Breast epithelium (tissue), 4 donors: ENCODE data around the gene AZU1. TPM values are rescaled to one million over a fixed set of nuclear protein-coding genes. Genes with fewer than 3 reads are reported as not detected.

Experiments used
- DNase-seq, 2 donors: peaks; one replicate each; pipeline ENCODE4 v3.0.0-alpha.2; 2019; ENCODE audit warnings: low spot score in 2 of 2
- H3K27ac ChIP-seq, 2 donors: fragments of 200-600 bp; sonication (generic) in 1 of 2; one replicate each; pipeline ENCODE4 v1.5.1; 2016 to 2019; ENCODE audit warnings: mild to moderate bottlenecking in 1 of 2
- H3K27me3 ChIP-seq, 2 donors: fragments of 200-600 bp; sonication (generic) in 1 of 2; one replicate each; pipeline versions ENCODE4 v1.5.1 to v1.6.0; 2017 to 2019; ENCODE audit warnings: control low read depth in 1 of 2, mild to moderate bottlenecking in 1 of 2
- H3K36me3 ChIP-seq: fragments of 200-600 bp; one replicate; pipeline ENCODE4 v1.5.1; 2019
- H3K4me1 ChIP-seq, 2 donors: fragments of 200-600 bp; sonication (generic); one replicate each; pipeline ENCODE4 v1.5.1; 2016 to 2019; ENCODE audit warnings: control low read depth in 1 of 2
- H3K4me3 ChIP-seq, 3 donors: fragments of 200-600 bp; sonication (generic); 1 replicate in 2 of 3; 2 replicates in 1 of 3; pipeline ENCODE4 v1.5.1; 2016 to 2019; ENCODE audit warnings: mild to moderate bottlenecking in 3 of 3, moderate library complexity in 2 of 3
- H3K9me3 ChIP-seq, 2 donors: fragments of 200-600 bp; sonication (generic) in 1 of 2; one replicate each; pipeline ENCODE4 v1.5.1; 2016 to 2019; ENCODE audit warnings: control low read depth in 1 of 2
- POLR2A ChIP-seq: fragments of 450-650 bp; IDR thresholded peaks from one replicate; pipeline ENCODE4 v1.6.1; 2016; ENCODE audit warnings: antibody characterized with exemption, mild to moderate bottlenecking, moderate library complexity
- POLR2AphosphoS5 ChIP-seq, 3 donors: sonication (generic); formaldehyde crosslinking; IDR thresholded peaks; one replicate each; pipeline ENCODE4 v1.6.1; 2017; ENCODE audit warnings: antibody characterized with exemption in 3 of 3
- intact Hi-C: fragments of 100-400 bp; cut with DNase I; formaldehyde crosslinking; loops from one replicate; pipeline ENCODE4 v1.15.1; 2023; ENCODE audit warnings: low total_unique reads
- total RNA-seq, 3 donors: library from RNA; depleted of rRNA; stranded (reverse); fragments of >200 nt; gene quantifications; one replicate each; pipeline ENCODE4 v1.1.0, GENCODE V29; 2016
- TF ChIP-seq, protein P1 (sequence below), 3 donors: fragments of 450-650 bp; IDR thresholded peaks; one replicate each; pipeline ENCODE4 v1.5.1; 2016 to 2017; ENCODE audit warnings: antibody characterized with exemption in 3 of 3, mild to moderate bottlenecking in 3 of 3, moderate library complexity in 3 of 3

Gene AZU1
- total RNA-seq, 3 donors from 2014 or later, result 0.29 TPM; not detected in 2

DNA sequence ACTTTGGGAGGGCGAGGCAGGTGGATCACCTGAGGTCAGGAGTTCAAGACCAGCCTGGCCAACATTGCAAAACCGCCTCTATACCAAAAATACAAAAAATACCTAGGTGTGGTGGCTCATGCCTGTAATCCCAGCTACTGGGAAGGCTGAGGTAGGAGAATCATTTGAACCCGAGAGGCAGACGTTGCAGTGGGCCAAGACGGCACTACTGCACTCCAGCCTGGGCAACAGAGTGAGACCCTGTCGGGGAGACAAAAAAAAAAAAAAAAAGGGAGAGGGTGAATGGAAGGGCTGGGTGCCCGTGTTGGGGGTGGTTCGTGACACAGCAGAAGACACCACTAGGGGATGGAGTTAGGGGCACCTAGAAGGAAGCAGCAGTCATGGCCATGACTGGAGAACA is 42.7 kb downstream of the AZU1 start:
- H3K4me3 ChIP-seq, result no peak overlapping the region
- H3K27me3 ChIP-seq, result no peaks in the 10 kb centered on the region
- DNase-seq, result no peak
- peak overlapping the region; percentile 87 to 93 for H3K27ac ChIP-seq
- TF ChIP-seq POLR2A (no peak), POLR2AphosphoS5 (IDR thresholded peaks at IDR 0.05) (no peak)
- TF ChIP-seq, protein P1, sequence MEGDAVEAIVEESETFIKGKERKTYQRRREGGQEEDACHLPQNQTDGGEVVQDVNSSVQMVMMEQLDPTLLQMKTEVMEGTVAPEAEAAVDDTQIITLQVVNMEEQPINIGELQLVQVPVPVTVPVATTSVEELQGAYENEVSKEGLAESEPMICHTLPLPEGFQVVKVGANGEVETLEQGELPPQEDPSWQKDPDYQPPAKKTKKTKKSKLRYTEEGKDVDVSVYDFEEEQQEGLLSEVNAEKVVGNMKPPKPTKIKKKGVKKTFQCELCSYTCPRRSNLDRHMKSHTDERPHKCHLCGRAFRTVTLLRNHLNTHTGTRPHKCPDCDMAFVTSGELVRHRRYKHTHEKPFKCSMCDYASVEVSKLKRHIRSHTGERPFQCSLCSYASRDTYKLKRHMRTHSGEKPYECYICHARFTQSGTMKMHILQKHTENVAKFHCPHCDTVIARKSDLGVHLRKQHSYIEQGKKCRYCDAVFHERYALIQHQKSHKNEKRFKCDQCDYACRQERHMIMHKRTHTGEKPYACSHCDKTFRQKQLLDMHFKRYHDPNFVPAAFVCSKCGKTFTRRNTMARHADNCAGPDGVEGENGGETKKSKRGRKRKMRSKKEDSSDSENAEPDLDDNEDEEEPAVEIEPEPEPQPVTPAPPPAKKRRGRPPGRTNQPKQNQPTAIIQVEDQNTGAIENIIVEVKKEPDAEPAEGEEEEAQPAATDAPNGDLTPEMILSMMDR (IDR thresholded peaks at IDR 0.05), result no peak
- no peaks in the 10 kb centered on the region for H3K9me3 ChIP-seq
- no peaks in the 10 kb centered on the region for H3K36me3 ChIP-seq
- intact Hi-C loops, result no loop called here
- no peaks in the 10 kb centered on the region for H3K4me1 ChIP-seq

DNA sequence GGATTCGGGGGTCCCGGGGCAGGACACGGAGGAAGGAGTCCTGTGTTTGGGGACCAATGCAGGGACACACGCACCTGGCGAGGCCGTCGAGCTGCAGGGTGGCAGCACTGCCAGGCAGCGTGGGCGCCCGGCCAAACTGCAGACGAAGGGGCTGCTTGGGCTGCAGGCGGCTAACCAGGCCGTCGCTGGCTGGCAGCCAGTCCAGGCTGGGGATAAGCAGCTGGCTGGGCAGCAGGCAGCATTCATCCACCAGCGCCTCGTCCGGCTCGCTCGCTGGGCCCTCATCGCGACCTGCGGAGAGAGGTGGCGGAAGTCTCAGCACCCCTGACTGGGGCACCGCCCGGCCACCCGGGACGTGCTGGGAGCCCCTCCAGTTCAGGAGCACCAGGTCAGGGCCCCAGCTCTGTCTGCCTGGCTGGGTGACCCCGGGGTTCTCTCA is 43.3 kb downstream of the AZU1 start:
- Histone ChIP-seq H3K27me3 (no peaks in the 10 kb centered on the region), H3K27ac (peak overlapping the region in 1 of 2 donors; percentile 19)
- intact Hi-C loops, result no loop called here

DNA sequence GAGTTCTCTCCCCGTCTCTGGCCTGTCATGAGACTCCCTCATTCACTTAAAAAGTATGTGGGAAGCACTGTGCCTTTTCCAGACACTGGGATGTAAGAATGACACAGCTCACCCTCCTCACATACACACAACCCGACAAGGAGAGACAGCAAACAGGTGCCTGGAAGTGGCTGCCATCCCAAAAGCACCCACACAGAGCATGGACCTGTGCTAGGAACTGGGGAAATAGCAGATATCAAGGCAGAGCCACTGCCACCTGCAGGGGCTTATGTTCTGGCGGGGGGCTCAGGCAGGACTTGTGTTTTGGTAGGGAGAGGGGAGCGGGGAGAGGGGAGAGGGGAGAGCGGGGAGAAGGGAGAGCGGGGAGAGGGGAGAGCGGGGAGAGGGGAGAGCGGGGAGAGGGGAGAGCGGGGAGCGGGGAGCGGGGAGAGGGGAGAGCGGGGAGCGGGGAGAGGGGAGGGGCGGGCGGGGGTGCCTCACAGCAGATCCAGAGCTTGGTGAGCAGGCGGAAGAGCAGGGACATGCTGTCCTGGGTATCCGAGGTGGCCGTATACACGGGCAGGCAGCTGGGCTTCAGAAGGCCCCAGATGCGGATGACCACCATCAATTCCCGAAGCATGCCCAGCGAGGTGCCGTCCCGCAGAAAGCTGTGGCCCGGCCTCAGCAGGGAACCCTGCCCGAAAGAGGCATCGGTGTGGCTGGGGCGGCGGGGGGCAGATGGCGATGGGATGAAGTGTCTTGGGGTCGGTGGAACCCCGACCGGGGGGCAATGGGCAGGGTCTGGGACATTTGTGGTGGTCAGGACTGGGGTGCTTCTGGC is 44.0 kb downstream of the AZU1 start:
- no peaks in the 10 kb centered on the region for H3K36me3 ChIP-seq

More for the DNA sequence above, 43.3 kb downstream of the AZU1 start:
- Histone ChIP-seq H3K4me3 (no peak overlapping the region), H3K4me1 (no peaks in the 10 kb centered on the region), H3K36me3 (no peaks in the 10 kb centered on the region), H3K9me3 (no peaks in the 10 kb centered on the region)
- DNase-seq, result no peak
- TF ChIP-seq POLR2A (no peak), POLR2AphosphoS5 (IDR thresholded peaks at IDR 0.05) (no peak)
- TF ChIP-seq, protein P1 (IDR thresholded peaks at IDR 0.05), result no peak

DNA sequence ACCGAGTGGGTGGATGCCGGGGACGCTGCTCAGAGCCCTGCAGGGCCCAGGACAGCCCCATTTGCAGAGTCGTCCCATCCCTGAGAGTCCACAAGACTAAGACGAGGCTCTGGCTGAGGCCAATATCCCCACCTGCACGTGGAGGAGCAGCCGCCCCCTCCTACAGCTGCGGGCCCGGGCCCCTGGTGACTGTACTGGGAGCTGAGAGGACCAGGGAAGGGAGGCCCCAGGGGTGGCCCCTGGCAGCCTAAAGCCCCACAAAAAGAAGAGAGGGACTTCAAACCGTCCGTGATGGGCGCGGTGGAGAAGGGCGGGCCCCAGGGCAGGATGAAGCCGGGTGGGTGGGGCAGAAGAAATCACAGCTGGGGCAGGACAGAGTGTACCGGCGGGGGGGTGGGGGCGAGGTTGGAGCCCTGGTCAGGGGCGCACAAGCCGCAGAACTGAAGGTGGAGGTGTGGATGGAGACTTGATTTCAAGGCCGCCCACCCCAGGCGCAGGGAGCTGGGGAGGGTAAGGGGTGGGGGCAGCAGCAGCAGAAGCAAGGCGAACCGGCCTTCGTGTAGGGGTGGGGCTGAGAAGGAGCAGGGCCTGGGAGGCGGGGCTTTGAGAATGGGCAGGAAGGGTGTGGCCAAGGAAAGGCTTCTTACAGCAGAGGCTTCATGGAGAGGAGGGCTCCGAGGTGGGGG is 44.8 kb downstream of the AZU1 start:
- Histone ChIP-seq H3K9me3 (no peaks in the 10 kb centered on the region), H3K4me1 (no peaks in the 10 kb centered on the region), H3K4me3 (no peak overlapping the region), H3K27ac (peak overlapping the region; percentile 4 to 74), H3K36me3 (no peaks in the 10 kb centered on the region), H3K27me3 (no peaks in the 10 kb centered on the region)
- DNase-seq, result no peak
- no peak for TF ChIP-seq POLR2AphosphoS5 (IDR thresholded peaks at IDR 0.05)
- TF ChIP-seq POLR2A, result no peak
- TF ChIP-seq, protein P1 (IDR thresholded peaks at IDR 0.05), result no peak
- intact Hi-C loops, result no loop called here

More for the DNA sequence above, 44.0 kb downstream of the AZU1 start:
- H3K27ac ChIP-seq, result peak overlapping the region; percentile 4 to 74
- H3K9me3 ChIP-seq, result no peaks in the 10 kb centered on the region
- DNase-seq, result no peak
- H3K4me1 ChIP-seq, result no peaks in the 10 kb centered on the region
- H3K27me3 ChIP-seq, result no peaks in the 10 kb centered on the region
- H3K4me3 ChIP-seq, result no peak overlapping the region
- no peak for TF ChIP-seq POLR2AphosphoS5 (IDR thresholded peaks at IDR 0.05)
- TF ChIP-seq, protein P1 (IDR thresholded peaks at IDR 0.05), result no peak
- TF ChIP-seq POLR2A, result no peak
- intact Hi-C loops, result no loop called here

DNA sequence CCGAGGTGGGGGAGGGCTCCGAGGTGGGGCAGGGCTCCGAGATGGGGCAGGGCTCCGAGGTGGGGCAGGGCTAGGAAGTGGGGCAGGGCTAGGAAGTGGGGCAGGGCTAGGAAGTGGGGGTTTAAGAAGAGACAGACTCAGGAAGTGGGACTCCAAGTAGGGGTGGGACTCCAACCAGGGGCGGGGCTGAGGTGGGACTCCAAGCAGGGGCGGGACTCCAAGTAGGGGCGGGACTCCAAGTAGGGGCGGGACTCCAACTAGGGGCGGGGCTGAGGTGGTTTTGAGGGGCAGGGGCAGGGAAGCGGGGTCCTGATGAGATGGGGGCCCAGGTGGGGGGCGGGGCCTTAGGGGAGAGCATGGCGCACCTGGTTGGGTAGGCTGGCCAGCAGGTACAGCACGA is 45.4 kb downstream of the AZU1 start:
- no peak overlapping the region for H3K27ac ChIP-seq
- H3K4me3 ChIP-seq, result no peak overlapping the region
- no peaks in the 10 kb centered on the region for H3K9me3 ChIP-seq
- intact Hi-C loops, result no loop called here
- no peaks in the 10 kb centered on the region for H3K4me1 ChIP-seq
- TF ChIP-seq POLR2AphosphoS5 (IDR thresholded peaks at IDR 0.05) (no peak), POLR2A (no peak)
- TF ChIP-seq, protein P1 (IDR thresholded peaks at IDR 0.05), result no peak
- H3K27me3 ChIP-seq, result no peaks in the 10 kb centered on the region
- no peak for DNase-seq
- no peaks in the 10 kb centered on the region for H3K36me3 ChIP-seq
